GM18499 (cell line): ENCODE data around the gene DUSP2.
"Not testable (repeated sequence)": the region's sequence is repeated elsewhere in the genome, so short reads cannot be mapped to it uniquely, and the experiment has no call there.

Experiments
- ATAC-seq: cut with Tn5 transposase; IDR thresholded peaks from one replicate; pipeline ENCODE4 v1.9.1; 2021; ENCODE audit warnings: moderate number of reproducible peaks; ENCODE audit not compliant: insufficient read depth, unreplicated experiment

DUSP2 gene

GRCh38 chr2:96163768-96164429 is 18.7 kb upstream of the DUSP2 start:
- peak; percentile 33 for ATAC-seq

GRCh38 chr2:96163415-96163767 is 18.2 kb upstream of the DUSP2 start:
- peak; percentile 3 for ATAC-seq

- no peak for ATAC-seq
Measured at GRCh38 chr2:96161898-96162297, 16.7 kb upstream of the DUSP2 start.

- not testable (repeated sequence) for ATAC-seq
Measured at GRCh38 chr2:96160366-96160765, 15.1 kb upstream of the DUSP2 start.

GRCh38 chr2:96159084-96159830 is 14.0 kb upstream of the DUSP2 start:
- ATAC-seq, result no peak

DNA sequence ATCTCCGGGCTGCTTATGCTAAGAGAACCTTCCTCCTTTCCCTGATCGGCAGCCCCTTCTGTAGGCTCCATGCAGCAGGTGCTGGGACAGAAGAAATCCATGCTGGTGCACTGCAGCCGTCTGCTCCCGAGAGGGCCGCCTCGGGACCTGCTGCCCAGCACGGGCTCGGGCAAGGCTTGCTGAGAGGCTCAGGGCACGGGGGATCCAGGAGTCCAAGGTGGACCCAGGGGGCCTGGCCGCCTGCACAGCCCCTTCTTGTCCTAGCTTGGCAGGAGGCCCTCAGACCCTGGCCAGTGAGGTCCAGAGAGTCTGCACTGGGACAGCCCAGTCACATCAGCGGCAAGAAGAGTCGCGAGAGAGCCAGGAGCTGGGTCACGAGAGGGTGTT is 13.3 kb upstream of the DUSP2 start:
- ATAC-seq, result no peak

GRCh38 chr2:96157649-96158553 is 12.7 kb upstream of the DUSP2 start:
- ATAC-seq, result peak; percentile 49

DNA sequence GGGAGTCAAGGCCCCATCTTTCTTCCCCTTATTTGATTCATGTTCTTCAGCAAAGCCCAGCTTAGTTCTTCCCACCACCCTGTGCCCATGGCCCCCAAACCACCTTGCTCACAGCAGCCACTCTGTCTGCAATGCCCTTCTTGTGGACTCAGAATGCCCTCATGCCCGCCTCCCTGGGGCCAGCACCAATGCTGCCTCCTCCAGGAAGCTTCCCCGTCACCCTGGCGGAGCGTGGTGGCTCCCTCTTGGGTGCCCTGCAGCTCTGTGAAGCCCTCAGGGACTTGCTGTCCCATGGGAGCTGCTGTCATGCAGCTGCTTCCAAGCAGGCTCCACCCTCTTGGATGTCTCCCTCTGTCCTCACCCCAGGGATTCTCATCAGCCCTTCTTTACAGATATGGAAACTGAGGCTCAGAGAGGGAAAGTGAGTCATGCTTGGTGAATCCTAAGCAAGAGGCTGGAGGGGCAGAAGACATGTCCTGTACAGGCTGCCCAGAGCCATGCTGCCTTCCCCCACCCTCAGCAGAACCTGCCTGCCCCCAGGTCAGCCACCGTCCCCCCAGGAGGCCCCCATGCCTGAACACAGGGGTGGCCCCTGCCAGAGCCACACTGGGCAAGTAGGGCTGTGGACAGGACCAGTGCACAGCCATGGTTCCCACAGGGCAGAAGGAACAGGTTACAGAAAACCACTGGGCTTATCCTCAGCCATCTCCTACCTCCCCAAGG is 11.8 kb upstream of the DUSP2 start:
- no peak for ATAC-seq

- no peak for ATAC-seq
Measured at GRCh38 chr2:96156011-96156820, 11.0 kb upstream of the DUSP2 start.

GRCh38 chr2:96154506-96155380 is 9.5 kb upstream of the DUSP2 start:
- no peak for ATAC-seq

DNA sequence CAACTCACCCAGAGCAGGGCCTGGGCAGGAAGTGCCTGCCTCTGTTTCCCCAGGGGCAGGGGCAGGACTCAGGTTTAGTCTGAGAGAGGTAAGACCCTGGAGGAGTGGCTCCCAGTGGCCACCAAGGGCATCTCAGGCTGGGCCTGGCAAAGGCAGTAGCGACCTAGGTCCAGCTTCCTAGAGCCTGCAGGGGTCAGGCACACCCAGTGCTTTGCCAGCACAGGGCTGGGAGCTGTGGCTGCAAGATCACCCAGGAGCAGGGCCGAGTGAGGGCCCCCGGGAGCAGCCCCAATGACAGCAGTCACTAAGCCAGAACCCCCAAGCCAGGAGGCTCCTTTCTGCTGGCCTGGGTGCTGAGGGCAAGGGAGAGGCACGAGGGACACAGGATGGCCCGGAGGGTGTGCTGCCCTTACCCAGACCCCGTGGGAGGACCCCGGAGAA is 8.8 kb upstream of the DUSP2 start:
- no peak for ATAC-seq

DNA sequence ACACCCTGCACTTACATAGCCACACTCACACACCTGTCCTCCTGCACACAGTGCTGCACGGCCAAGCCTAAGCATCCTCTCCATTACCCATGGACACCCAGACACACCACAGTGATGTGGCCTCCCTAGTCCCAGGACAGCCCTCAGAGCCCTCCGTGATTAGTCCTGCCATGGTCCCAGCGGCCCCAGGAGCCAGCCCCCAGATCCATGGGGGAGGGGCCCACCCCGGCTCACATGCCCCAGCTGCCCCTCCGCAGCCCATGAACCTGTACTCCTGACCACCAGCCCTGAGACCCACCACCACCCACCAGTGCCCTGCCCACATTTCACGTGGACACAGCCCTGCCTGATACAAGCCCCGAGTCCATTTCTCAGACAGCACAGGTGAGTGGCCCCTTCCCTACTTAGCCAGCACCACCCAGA is 8.1 kb upstream of the DUSP2 start:
- ATAC-seq, result no peak

- ATAC-seq, result no peak
Measured at GRCh38 chr2:96152304-96153161, 7.3 kb upstream of the DUSP2 start.

DNA sequence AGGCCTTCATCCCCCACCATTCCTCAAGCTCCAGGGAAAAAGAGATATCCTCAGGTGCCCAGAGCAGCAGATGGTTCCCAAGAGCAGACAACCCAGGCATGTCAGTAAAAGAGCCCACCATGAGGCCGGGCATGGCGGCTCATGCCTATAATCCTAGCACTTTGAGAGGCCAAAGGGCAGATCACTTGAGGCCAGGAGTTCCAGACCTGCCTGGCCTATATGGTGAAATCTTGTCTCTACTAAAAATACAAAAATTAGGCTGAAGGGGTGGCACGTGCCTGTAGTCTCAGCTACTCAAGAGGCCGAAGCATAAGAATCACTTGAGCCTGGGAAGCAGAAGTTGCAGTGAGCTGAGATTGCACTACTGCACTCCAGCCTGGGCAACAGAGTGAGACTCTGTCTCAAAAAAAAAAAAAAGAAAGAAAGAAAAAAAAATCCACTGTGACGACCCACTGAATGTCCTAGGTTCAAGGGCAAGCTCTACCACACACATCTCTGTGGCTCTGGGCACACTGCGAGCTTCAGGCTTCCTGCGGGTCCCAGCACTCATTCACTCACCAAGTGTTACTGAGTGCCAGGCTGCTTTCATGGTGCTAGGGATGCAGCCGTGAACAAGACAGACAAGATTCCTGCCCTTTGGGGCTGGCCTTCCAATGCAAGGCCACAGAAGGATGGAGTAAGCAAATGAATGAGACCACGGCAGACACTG is 6.5 kb upstream of the DUSP2 start:
- no peak for ATAC-seq

DNA sequence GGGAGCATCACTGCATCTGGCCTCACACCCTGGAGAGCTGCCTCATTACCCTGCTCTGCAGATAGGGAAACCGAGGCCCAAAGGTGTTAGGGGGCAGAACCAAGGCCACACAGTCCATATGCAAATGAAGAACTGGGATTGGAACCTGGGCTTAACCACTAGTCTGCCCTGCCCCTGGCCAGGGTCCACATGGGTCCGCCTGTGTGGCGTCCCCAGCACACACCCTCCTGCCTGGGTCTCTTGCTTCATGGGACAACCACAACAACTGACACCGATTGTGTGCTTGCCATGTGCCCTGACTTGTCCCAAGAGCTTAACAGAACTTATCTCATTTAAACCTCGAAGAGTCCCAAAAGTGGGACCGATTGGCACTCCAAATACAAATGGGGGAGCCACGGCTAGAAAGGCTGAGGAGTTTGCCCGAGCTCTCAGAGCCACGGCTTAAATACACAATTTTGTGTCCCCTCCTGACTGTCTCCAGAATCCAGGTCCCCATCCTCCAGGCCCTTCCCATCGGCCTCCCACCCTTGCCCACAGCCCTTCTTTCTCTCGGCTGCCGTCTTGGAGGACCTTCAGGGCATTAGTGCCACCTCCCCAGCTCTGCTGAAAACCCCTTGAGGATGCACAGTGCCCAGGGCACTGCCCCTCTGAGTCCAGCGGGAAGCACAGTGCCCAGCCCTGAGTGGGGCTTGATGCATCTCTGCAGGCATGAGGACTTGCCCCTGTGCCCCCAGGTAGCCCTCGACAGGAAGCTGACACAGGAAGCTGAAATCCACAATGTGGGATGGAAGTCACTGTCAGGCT is 5.8 kb upstream of the DUSP2 start:
- no peak for ATAC-seq

- ATAC-seq, result no peak
Measured at GRCh38 chr2:96150007-96150640, 4.9 kb upstream of the DUSP2 start.
